IPS-NIHi7 (cell line): ENCODE results near the gene TSPEAR.
"Not testable (repeated sequence)": the region's sequence is repeated elsewhere in the genome, so short reads cannot be mapped to it uniquely, and the experiment has no call there.

ENCODE experiments used
- DNase-seq: peaks from one replicate; pipeline ENCODE4 v3.0.0; 2012; ENCODE audit warnings: mixed read lengths; ENCODE audit errors: extremely low spot score

The TSPEAR gene

DNA sequence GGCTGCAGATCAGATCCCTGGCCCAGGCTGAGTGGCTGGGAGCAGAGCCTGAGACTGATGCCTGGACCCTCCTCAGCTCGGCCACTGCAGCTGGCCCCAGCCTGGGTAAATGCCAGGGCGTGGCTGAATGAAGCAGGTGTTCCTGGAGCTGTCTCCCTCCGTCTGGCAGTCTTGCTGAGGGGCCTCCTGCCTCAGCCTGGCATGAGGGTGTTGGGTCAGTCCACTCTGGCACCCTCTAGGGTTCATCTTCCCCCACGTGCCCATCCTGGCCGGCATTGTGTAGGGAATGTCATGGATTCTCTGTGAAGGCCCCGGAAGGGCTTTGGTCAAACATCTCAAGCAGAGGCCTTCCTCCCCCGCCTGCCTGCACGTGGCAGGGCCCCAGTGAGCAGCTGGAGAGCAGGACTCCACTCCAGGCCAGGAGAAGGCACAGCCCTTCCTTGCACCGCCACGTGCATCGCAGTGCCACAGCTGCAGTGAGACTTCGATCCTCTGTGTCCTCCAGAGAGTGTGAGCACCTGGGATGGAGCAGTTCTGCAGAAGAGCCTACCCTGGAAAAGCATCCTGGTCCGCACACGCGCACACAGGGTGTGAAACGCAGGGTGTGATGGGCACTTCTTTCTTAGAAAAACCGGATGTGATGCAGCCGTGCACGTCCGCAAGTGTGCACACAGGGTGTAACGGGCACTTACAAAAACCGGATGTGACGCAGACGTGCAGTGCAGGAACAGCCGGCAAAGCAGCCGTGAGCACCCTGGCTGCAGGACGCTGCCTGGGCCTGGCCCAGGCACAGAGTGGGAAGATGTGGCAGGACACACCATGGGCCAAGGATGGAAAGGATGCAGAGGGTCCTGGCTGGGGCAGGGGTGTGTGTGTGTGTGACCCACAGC, 142.5 kb downstream of the TSPEAR start:
- no peak for DNase-seq

DNA sequence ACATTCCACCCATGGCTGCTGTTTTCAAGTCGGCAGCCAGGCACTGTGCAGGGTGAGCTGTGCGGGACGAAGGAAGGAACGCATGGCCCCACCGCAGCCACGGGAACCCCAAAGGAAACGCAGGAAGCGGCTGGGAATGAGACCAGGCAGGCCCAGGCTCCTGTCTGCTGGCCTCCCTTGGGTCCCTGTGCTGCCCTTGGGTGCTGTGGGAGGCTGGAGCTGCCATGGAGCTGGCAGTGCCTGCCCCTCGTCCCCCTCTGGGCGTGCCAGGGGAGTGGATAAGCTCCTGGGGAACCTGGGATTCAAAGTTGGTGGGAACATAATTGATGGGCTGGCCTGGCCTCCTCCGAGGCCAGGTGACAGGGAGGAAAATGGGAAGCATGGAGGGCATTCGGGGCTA, 143.1 kb downstream of the TSPEAR start:
- no peak for DNase-seq

- no peak for DNase-seq
Observed at GRCh38 chr21:44567481-44568171, 143.7 kb downstream of the TSPEAR start.

DNA sequence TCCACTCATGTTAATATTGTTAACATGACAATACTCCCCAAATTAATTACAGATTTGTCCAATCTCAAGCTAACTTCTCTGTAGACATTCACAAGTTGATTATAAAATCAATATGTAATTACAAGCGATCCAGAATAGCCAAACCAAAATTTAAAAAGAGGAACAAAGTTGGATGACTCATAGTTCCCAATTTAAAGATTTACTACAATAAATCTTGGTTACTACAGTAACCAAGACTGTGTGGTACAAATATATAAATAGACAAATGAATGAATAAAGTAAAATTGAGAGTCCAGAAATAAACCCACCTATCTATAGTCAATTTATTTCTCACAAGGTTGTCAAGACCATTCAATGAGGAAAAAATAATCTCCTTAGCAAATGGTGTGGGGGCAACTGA, 145.0 kb downstream of the TSPEAR start:
- DNase-seq: no peak

- no peak for DNase-seq
Observed at GRCh38 chr21:44564886-44565598, 146.3 kb downstream of the TSPEAR start.

GRCh38 chr21:44564099-44564498, 147.3 kb downstream of the TSPEAR start:
- DNase-seq: no peak

- DNase-seq: no peak
Observed at GRCh38 chr21:44558695-44559094, 152.7 kb downstream of the TSPEAR start, which contains the start of gene KRTAP10-3. KRTAP10-3 (minus strand) TSS chr21:44558795; CDS start chr21:44558715, 80 bp downstream.

DNA sequence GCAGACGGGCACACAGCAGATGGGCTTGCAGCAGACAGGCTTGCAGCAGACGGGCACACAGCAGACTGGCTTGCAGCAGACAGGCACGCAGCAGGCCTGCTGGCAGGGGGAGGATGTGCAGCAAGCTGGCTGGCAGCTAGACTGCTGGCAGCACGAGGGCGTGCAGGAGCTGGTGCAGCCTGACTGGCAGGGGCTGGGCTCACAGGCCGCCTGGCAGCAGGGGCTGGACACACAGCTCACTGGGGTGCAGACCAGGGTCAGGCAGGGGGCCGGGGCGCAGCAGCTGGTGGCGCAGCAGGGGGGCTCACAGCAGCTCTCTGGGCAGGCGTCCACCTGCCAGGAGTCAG, 153.1 kb downstream of the TSPEAR start:
- not testable (repeated sequence) for DNase-seq

DNA sequence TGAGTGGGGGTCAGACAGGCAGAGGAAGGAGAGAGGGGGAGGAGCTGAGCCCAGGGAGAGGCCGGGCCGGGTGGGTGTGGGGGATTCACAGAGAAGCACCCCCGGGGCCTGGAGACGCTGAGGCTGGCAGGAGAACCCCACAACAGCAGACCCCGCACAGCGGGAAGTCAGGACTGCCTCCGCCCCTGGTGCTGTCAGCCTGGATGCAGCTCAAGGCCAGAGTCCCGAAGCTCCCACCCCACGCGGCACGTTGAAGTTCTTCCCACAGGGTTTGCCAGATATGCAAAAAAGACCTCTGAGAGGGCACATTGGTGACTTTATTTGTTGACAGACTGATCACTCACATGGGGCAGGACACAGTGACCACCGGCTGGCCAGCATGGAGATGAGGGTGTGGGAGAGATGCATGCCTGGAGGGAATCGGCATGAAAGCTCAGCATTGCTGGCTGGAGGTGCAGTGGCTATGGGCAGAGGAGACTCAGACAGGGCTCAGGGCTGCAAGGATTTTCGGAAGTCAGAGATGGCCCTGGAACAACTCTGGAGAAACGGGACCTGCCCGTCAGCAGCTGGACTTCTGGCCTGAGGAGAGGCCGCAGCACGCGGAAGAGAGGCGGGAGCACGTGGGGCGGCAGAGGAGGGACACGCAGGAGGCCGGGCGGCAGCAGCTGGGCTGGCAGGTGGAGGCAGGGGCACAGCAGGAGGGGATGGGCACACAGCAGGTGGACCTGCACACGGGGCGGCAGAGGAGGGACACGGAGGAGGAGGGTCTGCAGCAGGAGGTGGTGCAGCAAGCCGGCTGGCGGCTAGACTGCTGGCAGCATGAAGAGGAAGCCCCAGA, 153.7 kb downstream of the TSPEAR start:
- no peak for DNase-seq

DNA sequence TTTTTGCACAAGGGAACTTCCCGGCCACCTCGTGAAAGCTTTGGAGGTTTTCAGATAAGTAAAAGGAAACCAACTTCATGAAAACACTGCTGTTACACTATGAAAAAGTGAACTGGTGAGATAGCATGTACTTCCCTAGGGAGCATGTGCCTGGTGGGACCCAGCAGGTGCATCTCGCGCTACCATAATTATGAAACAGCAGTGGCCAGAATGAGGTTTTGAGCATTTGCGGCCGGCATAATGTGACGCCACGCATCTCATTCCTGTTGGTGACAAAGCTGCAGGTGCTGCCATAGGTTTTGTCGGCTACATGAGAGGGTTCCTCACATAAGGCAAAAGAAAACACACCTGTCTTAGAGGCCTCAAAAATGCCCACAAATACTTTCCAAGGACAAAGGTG, 154.5 kb downstream of the TSPEAR start:
- no peak for DNase-seq

DNA sequence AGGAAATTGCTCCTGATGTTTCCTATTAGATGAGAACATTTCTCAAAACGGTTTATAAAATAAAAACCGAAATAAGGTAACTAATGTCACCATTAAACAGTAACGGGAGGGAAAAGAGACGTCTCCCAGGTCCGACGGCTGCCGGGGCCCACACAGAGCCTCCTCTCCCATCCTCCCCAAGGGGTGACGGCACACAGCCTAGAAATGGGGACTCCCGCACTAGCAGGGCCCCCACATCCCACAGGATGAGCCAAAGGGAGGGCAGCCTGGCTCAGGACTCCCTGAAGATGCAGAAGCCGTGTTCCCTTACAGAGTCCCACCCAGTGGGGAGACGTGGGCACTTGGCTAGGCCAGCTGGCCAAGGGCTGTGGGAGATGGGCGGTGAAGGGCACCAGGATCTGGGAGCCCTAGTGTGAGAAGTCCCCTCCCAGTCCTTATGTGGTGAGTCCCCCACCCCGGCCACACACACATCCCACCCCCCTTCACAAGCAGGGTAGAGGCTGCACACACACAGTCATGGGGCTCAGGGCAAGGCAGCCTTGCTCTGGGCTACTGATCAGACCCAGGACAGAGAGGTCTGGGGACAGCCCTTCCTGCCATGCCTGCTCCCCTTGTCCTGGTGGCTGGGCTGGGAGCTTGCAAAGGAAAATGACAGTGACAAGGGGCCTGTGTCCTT, 156.0 kb downstream of the TSPEAR start:
- no peak for DNase-seq

DNA sequence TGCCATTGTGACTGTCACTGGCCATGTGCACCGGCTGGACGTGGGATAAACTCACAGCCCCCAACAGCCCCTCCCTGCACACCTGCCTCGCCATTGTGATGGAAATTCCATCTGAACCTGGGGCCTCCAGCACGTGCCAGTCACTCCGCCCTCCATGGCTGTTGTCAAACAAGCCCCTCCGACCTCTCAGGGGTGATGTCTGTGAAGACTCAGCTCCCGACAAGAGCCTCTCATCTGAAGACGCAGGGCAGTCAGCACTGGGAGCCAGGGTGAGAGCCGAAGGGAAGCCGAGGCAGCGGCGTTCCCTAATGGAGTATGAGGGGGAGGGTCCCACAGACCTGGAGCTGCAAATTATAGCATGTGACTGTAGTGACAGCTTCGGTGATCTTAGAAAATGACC, 158.7 kb downstream of the TSPEAR start:
- DNase-seq: no peak

GRCh38 chr21:44552136-44552535, 159.2 kb downstream of the TSPEAR start:
- DNase-seq: peak; percentile 5

- peak; percentile 7 for DNase-seq
Observed at GRCh38 chr21:44551340-44551961, 159.9 kb downstream of the TSPEAR start, which contains the start of gene KRTAP10-2. KRTAP10-2 (minus strand) TSS chr21:44551505; CDS start chr21:44551458, 47 bp downstream.

DNA sequence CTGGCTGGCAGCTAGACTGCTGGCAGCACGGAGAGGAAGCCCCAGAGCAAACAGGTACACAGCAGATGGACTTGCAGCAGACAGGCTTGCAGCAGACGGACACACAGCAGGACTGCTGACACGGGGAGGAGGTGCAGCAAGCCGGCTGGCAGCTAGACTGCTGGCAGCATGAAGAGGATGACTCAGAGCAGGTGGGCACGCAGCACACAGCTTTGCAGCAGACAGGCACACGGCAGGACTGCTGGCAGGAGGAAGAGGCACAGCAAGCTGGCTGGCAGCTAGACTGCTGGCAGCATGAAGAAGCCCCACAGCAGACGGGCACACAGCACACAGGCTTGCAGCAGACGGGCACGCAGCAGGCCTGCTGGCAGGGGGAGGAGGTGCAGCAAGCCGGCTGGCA, 160.6 kb downstream of the TSPEAR start:
- DNase-seq: peak; percentile 1

DNA sequence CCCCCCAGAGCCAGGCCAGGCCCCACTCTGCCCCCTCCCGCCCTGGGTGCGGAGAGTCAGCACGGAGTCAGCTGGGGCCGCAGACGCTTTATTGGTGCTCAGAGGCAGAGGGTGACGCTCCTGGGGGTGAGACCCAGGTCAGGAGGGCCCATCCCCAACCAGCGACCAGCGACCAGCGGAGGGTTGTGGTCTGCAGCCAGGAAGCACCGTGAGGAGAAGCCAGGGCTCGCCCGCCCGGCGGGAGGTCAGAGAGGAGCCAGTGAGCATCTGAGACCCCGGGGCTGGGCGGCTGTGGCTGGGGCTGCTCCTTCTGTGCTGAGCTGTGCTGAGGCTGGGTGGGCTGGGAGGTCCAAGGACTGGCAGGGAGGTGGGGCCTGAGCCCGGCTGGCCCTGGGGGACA, 161.1 kb downstream of the TSPEAR start:
- peak; percentile 13 for DNase-seq

DNA sequence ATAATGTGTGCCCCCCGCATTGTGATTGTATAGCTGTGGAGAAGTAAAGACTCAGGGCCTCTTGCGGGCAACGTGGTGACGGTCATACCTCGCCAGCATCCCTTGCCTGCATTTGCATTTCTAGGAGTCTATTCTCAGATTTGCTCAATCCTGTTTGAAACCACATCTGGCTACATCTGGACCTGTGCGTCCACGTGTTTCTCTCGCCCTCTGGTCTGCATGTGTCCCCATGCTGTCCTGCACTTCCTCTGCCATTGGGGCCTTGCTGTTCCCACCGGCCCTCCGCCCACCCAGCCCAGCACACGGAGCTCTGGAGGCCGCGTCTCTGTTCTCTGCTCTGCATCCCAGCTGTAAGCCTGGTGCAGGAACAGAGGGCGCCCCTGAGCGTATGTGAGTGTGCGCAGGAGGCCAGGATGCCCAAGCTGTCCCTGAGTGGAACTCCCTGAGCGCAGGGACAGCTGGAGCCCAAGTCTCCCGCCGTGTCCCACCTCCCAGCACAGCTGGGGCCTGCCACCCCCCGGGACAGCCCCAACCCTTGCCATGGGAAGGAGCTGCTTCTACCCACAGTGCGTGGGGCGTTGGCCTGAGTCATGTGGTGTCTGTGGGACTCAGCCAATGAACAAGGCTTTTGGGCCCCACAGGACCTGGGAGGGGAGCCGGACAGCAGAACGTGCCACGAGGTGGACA, 161.7 kb downstream of the TSPEAR start:
- peak; percentile 15 for DNase-seq

DNA sequence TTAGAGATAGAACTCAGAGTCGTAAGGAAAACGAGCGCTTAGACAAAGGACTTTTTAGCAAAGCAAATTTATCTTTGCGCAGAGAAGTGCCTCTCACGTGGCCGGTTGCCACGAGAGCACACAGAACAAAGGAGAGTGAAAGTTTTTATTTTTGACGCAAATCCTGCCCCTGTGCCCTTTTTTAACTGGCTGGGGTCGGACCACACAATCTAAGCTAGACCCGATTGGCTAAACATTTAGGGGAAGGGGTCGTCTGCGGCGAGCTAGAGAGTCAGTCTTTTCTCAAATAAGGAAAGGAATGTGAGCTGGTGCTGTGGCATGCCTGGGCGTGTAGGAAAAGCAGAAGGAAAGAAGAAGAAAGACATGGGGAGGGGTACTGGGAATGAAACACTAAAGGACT, 162.4 kb downstream of the TSPEAR start:
- peak; percentile 47 for DNase-seq

DNA sequence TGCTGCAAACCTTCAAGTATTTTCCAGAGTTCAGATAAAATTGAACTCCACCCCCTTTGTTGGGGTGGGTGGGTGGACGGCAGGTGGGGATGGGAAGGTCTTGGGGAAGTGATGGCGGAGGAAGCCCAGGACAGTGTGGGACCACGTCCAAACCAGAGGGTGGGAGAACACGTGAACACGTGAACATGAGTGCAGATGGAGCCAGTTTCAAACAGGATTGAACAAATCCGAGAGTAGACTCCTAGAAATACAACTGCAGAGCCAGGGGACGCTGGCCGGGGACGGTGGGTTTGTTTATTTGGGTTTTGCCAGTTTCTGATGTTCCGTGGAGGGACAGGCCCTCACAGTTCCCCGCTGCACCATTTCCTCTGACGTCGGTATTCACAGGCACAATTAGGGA, 163.0 kb downstream of the TSPEAR start:
- DNase-seq: no peak
